Body of pancreas (tissue), 4 donors: ENCODE measurements around the gene PCGF3.

Experiments
- CTCF ChIP-seq, 7 experiments: fragments of 450-650 bp in 4 of 7; fragments of 200-600 bp in 3 of 7; sonication (generic) in 3 of 7; IDR thresholded peaks; one replicate each; pipeline ENCODE4 v1.5.1; 2016 to 2019; ENCODE audit warnings: antibody characterized with exemption in 7 of 7
- POLR2A ChIP-seq, 3 donors: fragments of 450-650 bp; IDR thresholded peaks; one replicate each; pipeline ENCODE4 v1.6.1; 2016; ENCODE audit warnings: antibody characterized with exemption in 3 of 3, mild to moderate bottlenecking in 2 of 3

- TF ChIP-seq CTCF (IDR thresholded peaks at IDR 0.05) (no peak), POLR2A (IDR thresholded peaks at IDR 0.05) (peak; percentile 96 to 98 (median 97))
Measured at GRCh38 chr4:781493-782216, 76.0 kb downstream of the PCGF3 start.
